Gastroesophageal sphincter (tissue), 3 donors: ENCODE measurements around the gene COMMD10.

Source experiments
- CTCF ChIP-seq, 4 experiments: fragments of 200-600 bp in 2 of 4; fragments of 450-650 bp in 2 of 4; sonication (generic) in 1 of 4; IDR thresholded peaks; one replicate each; pipeline ENCODE4 v1.5.1; 2017 to 2019; ENCODE audit warnings: antibody characterized with exemption in 4 of 4, mild to moderate bottlenecking in 2 of 4, moderate library complexity in 2 of 4
- EP300 ChIP-seq: sonication (generic); formaldehyde crosslinking; IDR thresholded peaks from one replicate; pipeline ENCODE4 v1.6.1; 2017; ENCODE audit warnings: antibody characterized with exemption, mild to moderate bottlenecking
- POLR2A ChIP-seq, 2 donors: fragments of 450-650 bp; IDR thresholded peaks; one replicate each; pipeline ENCODE4 v1.6.1; 2017; ENCODE audit warnings: antibody characterized with exemption in 2 of 2, mild to moderate bottlenecking in 2 of 2, moderate library complexity in 1 of 2
- POLR2AphosphoS5 ChIP-seq: sonication (generic); formaldehyde crosslinking; IDR thresholded peaks from one replicate; pipeline ENCODE4 v1.6.1; 2017; ENCODE audit warnings: antibody characterized with exemption

DNA sequence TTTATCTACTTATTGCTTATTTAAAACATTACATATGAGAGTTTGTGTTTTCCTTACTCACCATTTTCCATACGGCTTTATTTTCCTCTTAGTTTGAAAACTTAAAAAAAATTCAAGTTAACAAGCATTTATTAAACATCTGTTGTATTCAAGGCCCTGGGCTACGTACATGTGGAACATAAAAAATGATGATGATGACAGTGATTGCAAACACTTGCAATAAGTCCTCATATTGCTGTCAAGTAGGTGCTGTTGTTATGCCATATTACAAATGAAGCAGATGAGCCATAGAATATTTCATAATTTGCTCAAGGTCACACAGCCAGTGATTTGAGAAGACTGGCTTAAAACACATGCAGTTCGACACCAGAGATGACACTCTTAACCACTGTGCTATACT lies 180.6 kb downstream of the COMMD10 start:
- TF ChIP-seq CTCF (IDR thresholded peaks at IDR 0.05) (no peak), POLR2A (IDR thresholded peaks at IDR 0.05) (no peak), EP300 (no peak), POLR2AphosphoS5 (no peak)
